Medulla oblongata (tissue), 1 donor: ENCODE data around the gene GANC.
"Not testable (repeated sequence)": the region's sequence is repeated elsewhere in the genome, so short reads cannot be mapped to it uniquely, and the experiment has no call there.

Experiments used
- DNase-seq: peaks from one replicate; pipeline ENCODE4 v3.0.0-alpha.2; 2015; ENCODE audit errors: extremely low spot score

Gene GANC

GRCh38 chr15:42282926-42283325 is 9.9 kb downstream of the GANC start:
- no peak for DNase-seq

GRCh38 chr15:42283671-42284070 is 10.7 kb downstream of the GANC start:
- no peak for DNase-seq

DNA sequence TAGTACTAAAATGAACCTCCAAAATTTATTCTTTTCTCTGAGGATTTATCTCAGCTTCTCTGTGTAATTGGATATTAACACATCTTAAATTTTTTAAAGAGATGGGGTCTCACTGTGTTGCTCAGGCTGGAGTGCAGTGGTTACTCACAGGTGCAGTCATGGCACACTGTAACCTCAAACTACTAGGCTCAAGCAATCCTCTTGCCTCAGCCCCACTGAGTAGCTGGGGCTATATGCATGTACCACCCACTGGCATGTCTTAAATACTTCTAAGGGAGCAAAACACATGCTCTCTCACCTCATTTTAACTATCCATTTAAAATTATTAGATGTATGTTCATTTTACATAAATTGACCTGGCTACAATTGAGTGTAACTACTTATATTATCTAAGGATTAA is 11.6 kb downstream of the GANC start:
- DNase-seq = no peak

- DNase-seq = no peak
Observed at GRCh38 chr15:42285034-42285433, 12.0 kb downstream of the GANC start.

DNA sequence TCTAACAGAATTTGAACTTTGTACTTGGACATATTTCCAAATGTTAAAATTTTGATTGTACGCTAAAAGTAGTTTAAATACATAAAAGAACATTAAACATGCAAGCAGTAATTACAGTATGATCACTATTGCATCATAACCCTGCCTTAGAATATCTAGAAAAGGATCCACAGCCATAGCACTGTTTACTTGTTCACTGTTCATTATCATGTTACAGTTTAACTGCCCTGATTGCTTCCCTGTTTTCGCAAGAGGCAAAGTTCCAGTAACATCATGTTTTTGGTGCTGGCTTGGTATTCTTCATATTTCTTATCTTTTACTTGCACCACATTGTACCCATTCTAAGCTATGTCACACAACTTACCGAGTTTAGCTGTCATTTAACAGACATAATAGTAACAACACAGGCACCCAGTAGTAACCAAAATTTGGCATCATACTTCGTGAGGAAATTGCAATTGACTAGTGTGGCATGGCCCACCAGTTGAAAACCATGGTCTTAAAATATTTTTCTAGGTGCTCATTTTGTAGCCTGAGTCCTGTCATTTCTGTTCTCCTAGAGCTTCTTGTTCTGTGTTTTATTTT is 13.5 kb downstream of the GANC start:
- no peak for DNase-seq

DNA sequence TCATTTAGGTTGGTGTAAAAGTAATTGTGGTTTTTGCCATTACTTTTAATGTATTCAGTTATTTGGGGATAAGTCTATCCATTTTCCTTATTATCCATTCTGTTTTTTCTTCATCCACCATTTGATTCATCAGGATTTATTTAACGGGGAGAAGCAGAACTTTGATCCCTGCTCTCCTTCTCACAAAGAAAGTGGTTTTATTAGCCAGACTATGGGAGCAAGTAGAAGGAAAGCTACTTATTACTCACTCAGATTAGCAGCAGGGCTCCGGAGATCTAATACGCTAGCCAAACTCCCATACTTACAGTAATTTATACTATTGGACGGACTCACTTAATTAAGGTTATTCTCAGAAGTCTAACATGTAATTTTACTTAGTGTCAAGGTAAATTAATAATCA is 14.9 kb downstream of the GANC start:
- DNase-seq = no peak

DNA sequence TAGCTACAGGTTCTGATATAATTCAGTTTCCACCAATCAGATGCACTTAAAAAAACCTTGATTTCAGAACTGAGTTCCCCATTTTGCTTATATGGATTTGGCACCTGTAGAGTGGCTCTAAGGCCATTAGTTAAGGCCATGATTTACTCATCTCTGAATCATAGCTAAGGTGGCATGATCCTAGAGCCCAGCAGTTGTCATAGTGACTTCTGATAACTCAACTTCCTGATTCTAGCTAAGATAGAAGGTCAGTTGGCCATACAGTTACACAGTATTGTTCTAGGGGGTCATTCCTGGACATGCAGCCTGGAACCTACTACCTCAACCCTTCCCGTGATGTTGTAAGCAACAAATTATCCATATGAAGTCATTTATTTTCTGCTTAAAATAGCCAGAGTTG is 16.2 kb downstream of the GANC start:
- DNase-seq = no peak

DNA sequence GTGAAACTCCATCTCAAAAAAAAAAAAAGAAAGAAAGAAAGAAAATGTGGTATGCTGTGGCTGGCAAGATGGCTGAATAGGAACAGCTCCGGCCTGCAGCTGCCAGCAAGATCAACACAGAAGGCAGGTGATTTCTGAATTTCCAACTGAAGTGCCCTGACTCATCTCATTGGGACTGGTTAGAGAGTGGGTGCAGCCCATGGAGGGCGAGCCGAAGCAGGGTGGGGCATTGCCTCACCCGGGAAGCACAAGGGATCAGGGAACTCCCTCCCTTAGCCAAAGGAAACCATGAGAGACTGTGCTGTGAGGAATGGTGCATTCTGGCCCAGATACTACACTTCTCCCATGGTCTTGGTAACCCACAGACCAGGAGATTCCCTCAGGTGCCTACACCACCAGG is 28.0 kb downstream of the GANC start:
- not testable (repeated sequence) for DNase-seq

- no peak for DNase-seq
Observed at GRCh38 chr15:42306681-42307080, 33.7 kb downstream of the GANC start.

DNA sequence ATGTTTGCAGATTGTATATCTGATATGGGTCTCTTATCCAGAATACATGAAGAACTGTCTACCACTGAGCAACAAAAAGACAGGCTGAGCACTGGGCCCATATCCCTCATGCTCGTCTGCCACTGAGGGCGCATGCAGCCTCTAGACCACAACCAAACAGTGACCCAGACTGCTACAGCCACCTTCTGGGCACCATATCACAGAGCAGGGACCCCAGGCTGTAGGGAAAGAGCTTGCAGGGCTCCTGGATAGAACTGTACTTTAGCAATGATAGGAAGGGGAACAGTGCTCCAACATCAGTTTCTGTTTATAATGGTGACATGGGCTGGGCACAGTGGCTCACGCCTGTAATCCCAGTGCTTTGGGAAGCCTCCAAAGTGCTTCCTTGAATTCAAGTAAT is 40.5 kb downstream of the GANC start:
- no peak for DNase-seq

DNA sequence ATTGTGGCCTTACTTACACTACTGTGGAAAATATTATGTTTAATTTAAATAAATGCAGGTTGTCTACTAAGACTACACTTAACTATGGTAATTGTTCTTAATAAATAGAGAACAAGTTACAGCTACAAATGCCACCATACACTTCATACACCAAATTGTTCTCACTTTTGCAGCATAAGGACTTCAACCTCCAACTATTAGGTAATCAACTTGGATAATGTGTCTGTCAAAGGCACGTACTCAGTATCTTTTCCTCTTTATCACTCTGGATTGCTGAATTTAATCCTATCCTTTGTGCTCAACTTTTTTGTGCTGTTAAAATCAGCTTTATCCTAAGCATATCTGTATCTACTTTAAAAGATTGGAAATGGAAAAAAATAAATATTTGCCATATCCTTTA is 41.8 kb downstream of the GANC start:
- no peak for DNase-seq

DNA sequence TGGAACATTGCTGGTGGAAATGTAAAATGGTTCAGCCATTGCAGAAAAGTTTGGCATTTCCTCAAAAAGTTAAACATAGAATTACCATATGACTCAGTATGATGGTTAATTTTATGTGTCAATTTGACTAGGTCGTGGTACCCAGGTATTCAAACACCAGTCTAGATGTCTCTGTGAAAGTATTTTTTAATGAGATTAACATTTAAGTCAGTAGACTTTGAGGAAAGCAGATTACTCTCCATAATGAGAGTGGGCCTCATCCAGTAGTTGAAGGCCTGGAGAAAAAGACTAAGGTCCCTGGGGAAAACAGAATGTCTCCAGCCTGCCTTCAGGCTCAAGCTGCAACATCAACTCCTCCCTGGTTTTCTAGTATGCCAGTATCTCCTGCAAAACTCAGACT is 42.5 kb downstream of the GANC start:
- no peak for DNase-seq

DNA sequence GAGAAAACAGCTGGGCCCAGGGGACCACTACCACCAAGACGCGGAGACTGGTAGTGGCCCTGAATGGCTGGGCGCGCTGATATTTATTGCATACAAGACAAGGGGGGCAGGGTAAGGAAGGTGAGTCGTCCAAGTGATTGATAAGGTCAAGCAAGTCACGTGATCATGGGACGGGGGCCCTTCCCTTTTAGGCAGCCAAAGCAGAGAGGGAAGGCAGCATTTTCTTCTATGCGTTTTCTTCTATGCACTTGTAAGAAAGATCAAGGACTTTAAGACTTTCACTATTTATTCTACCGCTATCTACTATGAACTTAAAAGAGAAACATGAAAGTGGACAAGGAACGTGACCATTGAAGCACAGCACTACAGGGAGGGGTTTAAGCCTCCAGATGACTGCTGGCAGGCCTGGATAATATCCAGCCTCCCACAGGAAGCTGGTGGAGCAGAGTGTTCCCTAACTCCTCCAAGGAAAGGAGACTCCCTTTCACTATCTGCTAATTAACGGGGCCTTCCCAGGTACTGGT is 43.3 kb downstream of the GANC start:
- DNase-seq = not testable (repeated sequence)

DNA sequence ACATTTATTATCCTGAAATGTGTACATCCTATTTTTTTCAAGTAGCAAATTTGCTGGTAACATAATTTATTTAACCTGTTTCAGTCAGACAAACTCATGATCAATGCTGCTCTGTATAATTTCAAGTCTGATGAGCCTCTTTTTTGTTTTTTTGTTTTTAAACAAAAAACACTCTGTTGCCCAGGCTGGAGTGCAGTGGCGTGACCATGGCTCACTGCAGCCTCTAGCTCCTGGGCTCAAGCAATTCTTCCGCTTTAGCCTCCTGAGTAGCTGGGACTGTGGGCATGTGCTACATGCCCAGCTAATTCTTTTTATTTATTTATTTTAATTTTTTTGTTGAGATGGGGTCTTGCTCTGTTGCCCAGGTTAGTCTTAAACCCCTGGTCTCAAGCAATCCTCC is 46.2 kb downstream of the GANC start:
- no peak for DNase-seq

DNA sequence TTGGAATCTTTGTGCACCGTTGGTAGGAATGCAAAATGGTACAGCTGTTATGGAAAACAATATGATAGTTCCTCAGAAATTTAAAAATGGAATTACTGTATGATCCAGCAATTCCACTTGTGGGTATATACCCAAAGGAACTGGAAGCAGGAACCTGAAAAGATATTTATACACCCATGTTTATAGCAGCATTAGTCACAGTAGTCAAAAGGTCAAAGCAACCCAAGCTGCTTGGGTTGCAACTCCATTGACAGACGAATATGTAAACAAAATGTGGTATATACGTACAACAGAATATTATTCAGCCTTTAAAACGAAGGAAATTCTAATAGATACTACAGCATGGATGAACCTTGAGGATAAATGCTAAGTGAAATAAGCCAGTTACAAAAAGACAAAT is 51.3 kb downstream of the GANC start:
- no peak for DNase-seq

GRCh38 chr15:42329161-42329560 is 56.2 kb downstream of the GANC start:
- DNase-seq = peak; percentile 10

GRCh38 chr15:42329992-42330391 is 57.0 kb downstream of the GANC start:
- DNase-seq = no peak

DNA sequence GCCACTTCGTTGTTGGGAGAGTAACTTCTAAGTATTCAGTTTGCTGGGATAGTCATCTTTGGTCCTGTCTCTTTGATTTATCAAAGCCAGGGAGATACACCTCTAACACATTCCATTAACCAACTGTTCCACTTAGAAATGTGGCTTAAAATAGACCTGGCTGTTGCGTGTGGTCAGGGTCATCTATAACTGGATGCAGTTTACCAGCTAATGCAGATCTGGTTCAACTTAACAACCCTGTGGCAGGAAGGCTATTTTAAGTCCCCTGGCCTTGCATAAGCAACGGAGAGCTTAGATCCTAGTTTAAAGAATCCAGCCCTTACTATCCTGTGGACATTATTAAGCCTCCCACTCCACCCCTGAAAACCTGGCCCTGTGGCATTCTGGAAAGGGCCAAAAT is 58.2 kb downstream of the GANC start:
- DNase-seq = no peak

- DNase-seq = no peak
Observed at GRCh38 chr15:42332331-42332730, 59.3 kb downstream of the GANC start.

- DNase-seq = no peak
Observed at GRCh38 chr15:42335074-42335473, 62.1 kb downstream of the GANC start.

- not testable (repeated sequence) for DNase-seq
Observed at GRCh38 chr15:42336650-42337049, 63.6 kb downstream of the GANC start.

DNA sequence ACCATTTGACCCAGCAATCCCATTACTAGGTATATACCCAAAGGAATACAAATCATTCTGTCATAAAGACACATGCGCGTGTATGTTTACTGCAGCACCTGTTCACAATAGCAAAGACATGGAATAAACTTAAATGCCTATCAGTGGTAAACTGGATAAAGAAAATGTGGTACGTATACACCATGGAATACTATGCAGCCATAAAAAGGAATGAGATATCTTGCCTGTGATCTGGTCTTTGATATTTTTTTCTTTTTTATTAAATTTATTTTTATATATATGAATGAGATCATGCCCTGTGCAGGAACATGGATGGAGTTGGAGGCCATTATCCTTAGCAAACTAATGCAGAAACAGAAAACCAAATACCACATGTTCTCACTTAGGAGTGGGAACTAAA is 64.1 kb downstream of the GANC start:
- not testable (repeated sequence) for DNase-seq

GRCh38 chr15:42338500-42338899 is 65.5 kb downstream of the GANC start:
- no peak for DNase-seq

DNA sequence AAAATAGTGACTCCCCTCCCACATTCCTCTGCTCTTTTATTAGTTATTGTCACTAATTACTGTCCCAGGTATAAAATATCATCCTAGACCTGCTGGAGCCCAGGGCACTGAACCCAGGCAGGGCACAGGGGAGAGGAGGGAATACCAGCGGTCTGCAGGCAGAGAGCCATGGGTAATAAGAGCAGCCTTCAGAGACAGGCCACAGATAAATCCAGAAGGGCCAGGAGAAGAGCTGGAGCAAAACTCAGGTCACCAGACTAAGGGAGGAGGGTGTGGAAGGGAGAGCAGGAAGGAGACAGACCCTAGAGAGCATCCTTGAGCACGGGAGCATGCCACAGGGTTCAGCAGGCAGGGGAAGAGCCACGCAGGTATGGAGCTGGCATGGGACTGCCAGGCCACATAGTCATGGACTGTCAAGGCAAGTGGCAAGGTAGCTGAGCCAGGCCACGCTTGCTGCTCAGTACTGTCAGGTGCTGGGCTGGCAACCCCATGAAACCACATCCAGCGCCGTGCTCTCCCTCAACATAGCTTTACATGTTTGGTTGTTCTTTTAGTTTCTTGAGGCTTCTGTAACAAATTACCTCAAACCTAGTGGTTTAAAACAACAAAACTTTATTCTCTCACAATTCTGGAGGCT is 70.7 kb downstream of the GANC start:
- DNase-seq = no peak
